GM18951 (cell line): Measurements from ENCODE around the gene EDARADD.
"Not testable (repeated sequence)": the region's sequence is repeated elsewhere in the genome, so short reads cannot be mapped to it uniquely, and the experiment has no call there.

Experiments used
- POLR2A ChIP-seq: IDR thresholded peaks from 4 replicates; pipeline ENCODE4 v1.6.1; 2011; ENCODE audit warnings: mild to moderate bottlenecking; ENCODE audit not compliant: insufficient read length, insufficient read depth; ENCODE audit errors: extremely low read depth
- in situ Hi-C: fragments of 300-500 bp; cut with MboI; formaldehyde crosslinking; loops from one replicate; pipeline ENCODE4 v1.12.0; 2022; ENCODE audit warnings: low sequenced_read_pairs, mixed read lengths, inconsistent platforms; ENCODE audit not compliant: unreplicated experiment

Gene EDARADD

GRCh38 chr1:236492378-236492777, 98.3 kb downstream of the EDARADD start:
- in situ Hi-C loops: loop anchor here (25.0 kb wide), 1 partner anchor 380 kb away; no protein-coding TSS in a partner anchor
- no peak for TF ChIP-seq POLR2A

DNA sequence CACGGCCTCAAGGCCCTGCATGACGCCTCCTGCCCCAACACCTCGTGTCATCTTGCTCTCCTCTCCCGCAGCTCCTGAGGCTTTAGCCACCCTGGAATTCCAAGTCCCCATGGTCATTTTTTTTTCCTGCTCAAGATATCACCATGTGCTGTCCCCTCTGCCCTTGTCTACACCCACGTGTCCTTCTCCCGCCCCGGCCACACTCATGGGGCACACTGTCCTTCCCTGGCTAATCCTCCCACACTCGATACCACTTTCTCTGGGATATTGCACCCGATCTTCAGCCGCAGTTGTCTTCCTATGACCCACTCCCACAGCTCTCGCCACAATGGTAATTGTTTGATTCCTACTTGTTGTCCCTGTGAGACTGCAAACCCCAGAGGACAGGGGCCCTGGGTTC, 100.0 kb downstream of the EDARADD start:
- no peak for TF ChIP-seq POLR2A
- in situ Hi-C loops: loop anchor here (25.0 kb wide), 1 partner anchor 382 kb away; no protein-coding TSS in a partner anchor

DNA sequence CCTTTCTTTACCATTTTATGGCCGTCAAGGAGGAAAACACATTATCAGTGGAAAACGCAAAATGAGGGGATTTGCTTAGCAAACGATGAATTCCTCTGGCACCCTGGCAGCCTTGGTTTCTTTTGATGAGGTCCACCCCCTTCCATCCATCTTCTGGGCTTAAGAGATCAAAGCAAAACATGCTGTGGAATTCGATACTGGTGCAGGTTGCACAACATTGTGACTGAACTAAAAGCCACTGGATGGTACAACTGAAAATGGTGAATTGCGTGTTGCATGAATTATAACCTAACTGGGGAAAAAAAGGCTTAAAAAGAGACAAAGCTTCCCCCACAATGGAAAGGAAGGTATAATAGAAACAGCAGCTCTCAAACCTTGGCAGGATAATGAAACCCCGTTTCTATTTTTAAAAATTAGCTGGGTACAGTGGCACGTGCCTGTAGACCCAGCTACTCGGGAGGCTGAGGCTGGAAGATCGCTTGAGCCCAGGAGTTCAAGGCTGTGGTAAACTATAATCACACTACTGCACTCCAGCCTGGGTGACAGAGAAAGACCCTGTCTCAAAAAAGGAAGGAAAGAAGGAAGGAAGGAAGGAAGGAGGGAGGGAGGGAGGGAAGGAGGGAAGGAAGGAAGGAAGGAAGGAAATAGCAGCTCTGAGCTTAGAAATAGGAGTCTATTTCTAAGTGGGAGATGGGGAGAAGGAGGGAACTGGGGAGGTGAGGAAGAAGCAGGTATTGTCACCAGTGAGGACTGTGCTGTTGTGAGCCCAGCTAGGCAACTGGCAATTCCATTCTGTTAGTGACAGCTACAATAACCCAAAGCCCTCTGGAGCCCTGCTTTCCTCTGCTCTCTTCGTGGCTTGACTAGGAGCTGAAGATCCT, 100.7 kb downstream of the EDARADD start:
- TF ChIP-seq POLR2A: no peak
- in situ Hi-C loops: loop anchor here (25.0 kb wide), 1 partner anchor 383 kb away; no protein-coding TSS in a partner anchor

DNA sequence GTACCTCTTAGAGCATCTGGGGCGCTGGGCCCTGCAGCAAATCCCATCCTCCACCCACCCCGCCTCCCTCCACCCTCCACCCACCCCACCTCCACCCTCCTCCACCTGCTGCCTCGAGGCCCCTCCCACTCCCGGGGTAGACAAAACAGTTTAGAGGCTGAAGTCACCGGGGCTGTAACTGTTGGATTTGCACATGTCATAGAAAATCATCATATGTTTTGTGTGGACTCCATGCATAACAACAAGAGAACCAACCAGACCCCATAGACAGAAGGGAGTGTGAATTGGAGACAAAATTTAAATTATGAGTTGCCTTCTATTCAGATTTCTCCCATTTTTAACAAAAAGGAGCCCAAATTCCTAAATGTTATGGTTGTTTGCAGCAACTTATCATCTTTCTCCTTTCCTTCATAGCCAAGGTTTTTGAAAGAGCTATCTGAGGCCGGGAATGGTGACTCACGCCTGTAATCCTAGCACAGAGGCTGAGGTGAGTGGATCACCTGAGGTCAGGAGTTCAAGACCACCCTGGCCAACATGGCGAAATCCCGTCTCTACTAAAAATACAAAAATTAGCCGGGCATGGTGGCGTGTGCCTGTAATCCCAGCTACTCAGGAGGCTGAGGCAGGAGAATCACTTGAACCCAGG, 101.5 kb downstream of the EDARADD start:
- TF ChIP-seq POLR2A: no peak
- in situ Hi-C loops: loop anchor here (25.0 kb wide), 1 partner anchor 383 kb away; no protein-coding TSS in a partner anchor

- in situ Hi-C loops: loop anchor here (25.0 kb wide), 1 partner anchor 386 kb away; no protein-coding TSS in a partner anchor
- no peak for TF ChIP-seq POLR2A
These were observed 103.8 kb downstream of the EDARADD start for GRCh38 chr1:236497908-236498307.

- in situ Hi-C loops: no loop called here
- TF ChIP-seq POLR2A: no peak
These were observed 107.0 kb downstream of the EDARADD start for GRCh38 chr1:236501093-236501492.

- in situ Hi-C loops: no loop called here
- TF ChIP-seq POLR2A: no peak
These were observed 108.5 kb downstream of the EDARADD start for GRCh38 chr1:236502579-236502971.

GRCh38 chr1:236502972-236503639, 109.0 kb downstream of the EDARADD start:
- in situ Hi-C loops: no loop called here
- no peak for TF ChIP-seq POLR2A

GRCh38 chr1:236504338-236504737, 110.3 kb downstream of the EDARADD start:
- in situ Hi-C loops: not testable (repeated sequence)

GRCh38 chr1:236507022-236507700, 113.1 kb downstream of the EDARADD start:
- TF ChIP-seq POLR2A: no peak
- in situ Hi-C loops: no loop called here

DNA sequence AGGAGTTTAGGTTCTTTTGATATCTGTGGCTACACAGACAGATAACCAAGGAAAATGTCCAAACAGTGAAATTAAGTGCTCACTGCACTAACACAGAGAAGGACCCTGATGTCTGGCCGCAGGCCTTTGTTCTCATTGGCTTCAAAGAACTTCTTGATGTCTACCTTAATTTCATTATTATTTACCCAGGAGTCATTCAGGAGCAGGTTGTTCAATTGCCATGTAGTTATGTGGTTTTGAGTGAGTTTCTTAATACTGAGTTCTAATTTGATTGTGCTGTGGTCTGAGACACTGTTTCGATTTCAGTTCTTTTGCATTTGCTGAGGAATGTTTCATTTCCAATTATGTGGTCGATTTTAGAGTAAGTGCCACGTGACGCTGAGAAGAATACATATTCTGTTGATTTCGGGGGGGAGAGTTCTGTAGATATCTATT, 114.5 kb downstream of the EDARADD start:
- TF ChIP-seq POLR2A: no peak
- in situ Hi-C loops: no loop called here

- TF ChIP-seq POLR2A: no peak
- in situ Hi-C loops: no loop called here
These were observed 115.1 kb downstream of the EDARADD start for GRCh38 chr1:236509203-236509602.
